ENCODE results near the gene FBXL7.

- TF ChIP-seq CTCF (IDR thresholded peaks at IDR 0.05) (no peak), EZH2 (IDR thresholded peaks at IDR 0.05) (no peak), EZH2phosphoT487 (IDR thresholded peaks at IDR 0.05) (no peak)
Measured at GRCh38 chr5:15521381-15522186, 21.6 kb downstream of the FBXL7 start.
